Measurements from ENCODE around the gene ITIH6.

DNA sequence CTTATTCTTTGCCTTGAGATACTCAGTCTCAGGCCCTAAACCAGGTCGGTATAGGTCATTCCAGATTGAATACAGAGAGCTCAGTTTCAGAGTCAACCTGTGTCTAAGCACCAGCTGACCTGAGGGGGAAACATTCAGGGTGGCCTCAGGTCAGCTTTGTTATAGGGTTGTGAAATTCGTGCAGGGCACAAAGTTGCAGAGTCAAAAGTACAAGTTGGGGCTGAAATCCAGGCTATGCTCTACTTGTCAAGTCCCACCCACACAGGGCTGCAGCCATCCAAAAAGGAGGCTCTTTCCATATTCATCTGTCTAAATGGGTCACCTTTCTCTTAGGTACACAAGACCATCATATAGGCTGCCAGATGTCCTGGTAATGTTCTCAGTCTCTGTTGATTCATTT lies 89.7 kb downstream of the ITIH6 start:
- TF ChIP-seq, protein P1, sequence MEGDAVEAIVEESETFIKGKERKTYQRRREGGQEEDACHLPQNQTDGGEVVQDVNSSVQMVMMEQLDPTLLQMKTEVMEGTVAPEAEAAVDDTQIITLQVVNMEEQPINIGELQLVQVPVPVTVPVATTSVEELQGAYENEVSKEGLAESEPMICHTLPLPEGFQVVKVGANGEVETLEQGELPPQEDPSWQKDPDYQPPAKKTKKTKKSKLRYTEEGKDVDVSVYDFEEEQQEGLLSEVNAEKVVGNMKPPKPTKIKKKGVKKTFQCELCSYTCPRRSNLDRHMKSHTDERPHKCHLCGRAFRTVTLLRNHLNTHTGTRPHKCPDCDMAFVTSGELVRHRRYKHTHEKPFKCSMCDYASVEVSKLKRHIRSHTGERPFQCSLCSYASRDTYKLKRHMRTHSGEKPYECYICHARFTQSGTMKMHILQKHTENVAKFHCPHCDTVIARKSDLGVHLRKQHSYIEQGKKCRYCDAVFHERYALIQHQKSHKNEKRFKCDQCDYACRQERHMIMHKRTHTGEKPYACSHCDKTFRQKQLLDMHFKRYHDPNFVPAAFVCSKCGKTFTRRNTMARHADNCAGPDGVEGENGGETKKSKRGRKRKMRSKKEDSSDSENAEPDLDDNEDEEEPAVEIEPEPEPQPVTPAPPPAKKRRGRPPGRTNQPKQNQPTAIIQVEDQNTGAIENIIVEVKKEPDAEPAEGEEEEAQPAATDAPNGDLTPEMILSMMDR (IDR thresholded peaks at IDR 0.05) = no peak
- TF ChIP-seq EZH2 (IDR thresholded peaks at IDR 0.05; ENCODE audit: borderline replicate concordance, insufficient read depth, low read depth, low read length, poor library complexity, severe bottlenecking) = no peak

All from B cell (primary cell).